ENCODE results near the gene JAZF1. TPM values are rescaled to one million over a fixed set of nuclear protein-coding genes. Genes with fewer than 3 reads are reported as not detected.

Gene JAZF1
- total RNA-seq, 1 experiment from 2014 or later = 0.95 TPM

DNA sequence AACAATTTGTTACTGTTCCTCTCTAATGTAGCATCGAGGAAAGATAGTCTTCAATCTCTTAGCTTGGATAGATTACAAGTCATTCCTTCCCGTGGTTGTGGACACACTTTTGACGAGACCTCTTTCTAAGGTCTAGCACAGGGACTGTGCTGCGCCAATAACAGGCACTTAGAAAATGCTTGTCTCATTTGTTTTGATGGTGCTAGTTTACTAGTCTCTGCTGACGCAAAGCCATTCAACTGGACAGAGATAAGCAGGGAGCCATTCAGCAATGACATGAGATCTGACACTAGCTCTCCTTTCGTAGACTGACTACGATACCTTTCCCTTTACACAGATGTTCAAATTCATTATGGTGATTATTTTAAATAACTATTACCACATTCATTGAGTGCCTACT is 6.4 kb upstream of the JAZF1 start:
- no peak for DNase-seq
- ChIA-PET POLR2A (no interaction called here), CTCF (no interaction called here)
- Mint-ChIP-seq H3K9me3 (ENCODE audit: unreplicated experiment) (no peaks in the 10 kb centered on the region), H3K27ac (ENCODE audit: unreplicated experiment) (no peak overlapping the region), H3K4me1 (ENCODE audit: low read depth, unreplicated experiment) (peaks cover 5% of the 10 kb centered on the region), H3K4me3 (ENCODE audit: unreplicated experiment) (no peak overlapping the region), H3K27me3 (ENCODE audit: insufficient read depth, unreplicated experiment) (peaks cover 47% of the 10 kb centered on the region), H3K36me3 (ENCODE audit: insufficient read depth, unreplicated experiment) (no peaks in the 10 kb centered on the region)
- no TSS peak for BruUV-seq (replicated peaks)
- Histone ChIP-seq H3K36me3 (ENCODE audit: control insufficient read depth, insufficient read depth, low read length) (no peaks in the 10 kb centered on the region), H3K4me1 (no peaks in the 10 kb centered on the region), H3K4me3 (ENCODE audit: low read depth, low read length) (no peak overlapping the region), H3K27me3 (replicated peaks; ENCODE audit: control insufficient read depth, insufficient read depth, low read length) (no peaks in the 10 kb centered on the region), H3K9me3 (no peaks in the 10 kb centered on the region)
- TF ChIP-seq CTCF (IDR thresholded peaks at IDR 0.05; ENCODE audit: insufficient read depth in 1 of 2, low read depth in 1 of 2, low read length in 1 of 2, severe bottlenecking in 1 of 2, unreplicated experiment in 1 of 2) = no peak
- intact Hi-C loops (cut with micrococcal nuclease; ENCODE audit: unreplicated experiment) = no loop called here

DNA sequence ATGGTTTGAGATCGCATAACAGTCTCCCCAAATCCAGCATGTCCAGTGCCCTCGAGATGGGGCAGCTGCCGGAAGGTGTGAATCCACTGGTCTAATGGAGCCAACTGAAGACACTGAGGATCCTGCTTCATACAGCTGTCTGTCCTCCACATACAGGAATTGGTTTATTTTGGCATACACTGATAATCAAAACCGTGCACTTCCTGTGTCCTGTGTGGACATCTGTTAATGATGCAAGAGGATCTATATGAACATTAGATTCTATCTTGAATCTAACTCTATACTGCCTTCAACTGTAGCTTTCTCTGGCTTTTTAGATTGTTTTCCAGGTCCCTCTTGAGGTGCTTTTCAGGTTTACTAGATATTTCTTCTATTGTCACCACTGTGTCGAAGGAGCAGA is 3.0 kb upstream of the JAZF1 start:
- POLR2A ChIA-PET = no interaction called here
- H3K4me1 Mint-ChIP-seq (ENCODE audit: low read depth, unreplicated experiment) = no peaks in the 10 kb centered on the region
- H3K4me1 ChIP-seq = 0 out of 2 replicates have a peak, but pooled peaks cover 3% of the 10 kb centered on the region
- no peak overlapping the region for H3K4me3 Mint-ChIP-seq (ENCODE audit: unreplicated experiment)
- H3K36me3 Mint-ChIP-seq (ENCODE audit: insufficient read depth, unreplicated experiment) = no peaks in the 10 kb centered on the region
- no peaks in the 10 kb centered on the region; the same call in 1 of the 2 replicates for H3K9me3 ChIP-seq
- TF ChIP-seq CTCF (IDR thresholded peaks at IDR 0.05; ENCODE audit: insufficient read depth in 1 of 2, low read depth in 1 of 2, low read length in 1 of 2, severe bottlenecking in 1 of 2, unreplicated experiment in 1 of 2) = no peak
- no TSS peak for BruUV-seq (replicated peaks)
- no peak overlapping the region for H3K27ac Mint-ChIP-seq (ENCODE audit: unreplicated experiment)
- no peaks in the 10 kb centered on the region for H3K27me3 ChIP-seq (replicated peaks; ENCODE audit: control insufficient read depth, insufficient read depth, low read length)
- intact Hi-C loops (cut with micrococcal nuclease; ENCODE audit: unreplicated experiment) = no loop called here
- CTCF ChIA-PET = no interaction called here
- no peak overlapping the region for H3K4me3 ChIP-seq (ENCODE audit: low read depth, low read length)
- H3K27me3 Mint-ChIP-seq (ENCODE audit: insufficient read depth, unreplicated experiment) = peaks cover 34% of the 10 kb centered on the region
- no peaks in the 10 kb centered on the region for H3K9me3 Mint-ChIP-seq (ENCODE audit: unreplicated experiment)
- no peaks in the 10 kb centered on the region for H3K36me3 ChIP-seq (ENCODE audit: control insufficient read depth, insufficient read depth, low read length)
- no peak for DNase-seq

- TF ChIP-seq CTCF (IDR thresholded peaks at IDR 0.05; ENCODE audit: insufficient read depth in 1 of 2, low read depth in 1 of 2, low read length in 1 of 2, severe bottlenecking in 1 of 2, unreplicated experiment in 1 of 2) = no peak
- no peak overlapping the region for H3K4me3 ChIP-seq (ENCODE audit: low read depth, low read length)
- Mint-ChIP-seq H3K27me3 (ENCODE audit: insufficient read depth, unreplicated experiment) (peaks cover 31% of the 10 kb centered on the region), H3K27ac (ENCODE audit: unreplicated experiment) (no peak overlapping the region), H3K36me3 (ENCODE audit: insufficient read depth, unreplicated experiment) (no peaks in the 10 kb centered on the region), H3K4me3 (ENCODE audit: unreplicated experiment) (no peak overlapping the region), H3K9me3 (ENCODE audit: unreplicated experiment) (no peaks in the 10 kb centered on the region), H3K4me1 (ENCODE audit: low read depth, unreplicated experiment) (no peaks in the 10 kb centered on the region)
- no peaks in the 10 kb centered on the region; the same call in 1 of the 2 replicates for H3K9me3 ChIP-seq
- CTCF ChIA-PET = no interaction called here
- no peaks in the 10 kb centered on the region for H3K36me3 ChIP-seq (ENCODE audit: control insufficient read depth, insufficient read depth, low read length)
- intact Hi-C loops (cut with micrococcal nuclease; ENCODE audit: unreplicated experiment) = no loop called here
- POLR2A ChIA-PET = no interaction called here
- H3K27me3 ChIP-seq (replicated peaks; ENCODE audit: control insufficient read depth, insufficient read depth, low read length) = no peaks in the 10 kb centered on the region
- no peak for DNase-seq
- no TSS peak for BruUV-seq (replicated peaks)
- 0 out of 2 replicates have a peak, but pooled peaks cover 3% of the 10 kb centered on the region for H3K4me1 ChIP-seq
Observed at GRCh38 chr7:28182071-28182471, 1.5 kb upstream of the JAZF1 start.
